Uterus (tissue), 4 donors: ENCODE data around the gene UNC79. TPM values are rescaled to one million over a fixed set of nuclear protein-coding genes. Genes with fewer than 3 reads are reported as not detected.
"Not testable (repeated sequence)": the region's sequence is repeated elsewhere in the genome, so short reads cannot be mapped to it uniquely, and the experiment has no call there.

Experiments used
- DNase-seq, 2 donors: peaks; one replicate each; pipeline ENCODE4 v3.0.0-alpha.2; 2019 to 2020
- H3K27ac ChIP-seq, 2 donors: fragments of 200-600 bp; sonication (generic); 1 replicate in 1 of 2; 2 replicates in 1 of 2; pipeline ENCODE4 v1.5.1; 2016 to 2018
- H3K27me3 ChIP-seq, 2 donors: fragments of 200-600 bp; sonication (generic); one replicate each; pipeline ENCODE4 v1.5.1; 2018 to 2019; ENCODE audit warnings: control low read depth in 1 of 2
- H3K36me3 ChIP-seq, 2 donors: fragments of 200-600 bp; sonication (generic); one replicate each; pipeline ENCODE4 v1.5.1; 2019; ENCODE audit warnings: control low read depth in 1 of 2
- H3K4me1 ChIP-seq, 2 donors: fragments of 200-600 bp; sonication (generic); one replicate each; pipeline ENCODE4 v1.5.1; 2018 to 2019; ENCODE audit warnings: control low read depth in 1 of 2
- H3K4me3 ChIP-seq, 2 donors: fragments of 200-600 bp; sonication (generic); 1 replicate in 1 of 2; 2 replicates in 1 of 2; pipeline ENCODE4 v1.5.1; 2018 to 2019; ENCODE audit warnings: mild to moderate bottlenecking in 1 of 2
- H3K9me3 ChIP-seq, 2 donors: fragments of 200-600 bp; sonication (generic); one replicate each; pipeline ENCODE4 v1.5.1; 2019; ENCODE audit warnings: control low read depth in 1 of 2
- POLR2A ChIP-seq, 2 donors: fragments of 450-650 bp; IDR thresholded peaks; one replicate each; pipeline ENCODE4 v1.6.1; 2016; ENCODE audit warnings: antibody characterized with exemption in 2 of 2, mild to moderate bottlenecking in 1 of 2, moderate library complexity in 1 of 2
- intact Hi-C: fragments of 100-400 bp; cut with DNase I; formaldehyde crosslinking; loops from one replicate; pipeline ENCODE4 v1.15.1; 2023; ENCODE audit warnings: low total_unique reads
- total RNA-seq, 4 donors: library from RNA; depleted of rRNA in 3 of 4; stranded (reverse); fragments of >200 nt in 3 of 4; gene quantifications; one replicate each; pipeline versions ENCODE4 v1.1.0 to v1.2.4, GENCODE V29; 2014 to 2023
- TF ChIP-seq, protein P1 (sequence below), 4 experiments: fragments of 200-600 bp in 2 of 4; fragments of 450-650 bp in 2 of 4; sonication (generic) in 2 of 4; IDR thresholded peaks; one replicate each; pipeline ENCODE4 v1.5.1; 2016 to 2019; ENCODE audit warnings: antibody characterized with exemption in 4 of 4, mild to moderate bottlenecking in 2 of 4, moderate library complexity in 1 of 4
- donor health status: DM: yes; HTN: yes; CAD: no.

Gene UNC79
- total RNA-seq, 4 donors from 2014 or later: 0.24 to 0.35 TPM; not detected in 2

DNA sequence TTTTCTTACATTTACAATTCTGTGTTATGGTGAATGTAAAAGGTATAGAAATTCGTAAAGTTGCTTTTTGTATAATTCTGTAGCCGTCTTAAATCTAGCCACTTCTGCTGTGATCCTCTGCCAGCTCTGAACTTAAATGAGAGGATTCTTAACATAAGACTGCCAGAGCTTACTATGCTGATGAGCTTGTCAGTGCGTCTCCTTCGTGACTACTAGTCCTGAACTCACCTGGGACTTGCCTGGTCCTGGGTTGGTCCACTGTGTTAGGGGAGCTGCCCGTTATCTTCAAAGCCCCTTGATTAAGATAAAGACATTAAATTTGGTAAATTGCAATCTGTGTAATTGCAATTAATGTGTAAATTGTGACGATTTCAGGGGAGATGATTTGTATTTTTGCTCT lies 44.7 kb downstream of the UNC79 start:
- no peak for TF ChIP-seq POLR2A (IDR thresholded peaks at IDR 0.05)
- TF ChIP-seq, protein P1, sequence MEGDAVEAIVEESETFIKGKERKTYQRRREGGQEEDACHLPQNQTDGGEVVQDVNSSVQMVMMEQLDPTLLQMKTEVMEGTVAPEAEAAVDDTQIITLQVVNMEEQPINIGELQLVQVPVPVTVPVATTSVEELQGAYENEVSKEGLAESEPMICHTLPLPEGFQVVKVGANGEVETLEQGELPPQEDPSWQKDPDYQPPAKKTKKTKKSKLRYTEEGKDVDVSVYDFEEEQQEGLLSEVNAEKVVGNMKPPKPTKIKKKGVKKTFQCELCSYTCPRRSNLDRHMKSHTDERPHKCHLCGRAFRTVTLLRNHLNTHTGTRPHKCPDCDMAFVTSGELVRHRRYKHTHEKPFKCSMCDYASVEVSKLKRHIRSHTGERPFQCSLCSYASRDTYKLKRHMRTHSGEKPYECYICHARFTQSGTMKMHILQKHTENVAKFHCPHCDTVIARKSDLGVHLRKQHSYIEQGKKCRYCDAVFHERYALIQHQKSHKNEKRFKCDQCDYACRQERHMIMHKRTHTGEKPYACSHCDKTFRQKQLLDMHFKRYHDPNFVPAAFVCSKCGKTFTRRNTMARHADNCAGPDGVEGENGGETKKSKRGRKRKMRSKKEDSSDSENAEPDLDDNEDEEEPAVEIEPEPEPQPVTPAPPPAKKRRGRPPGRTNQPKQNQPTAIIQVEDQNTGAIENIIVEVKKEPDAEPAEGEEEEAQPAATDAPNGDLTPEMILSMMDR (IDR thresholded peaks at IDR 0.05): no peak
- intact Hi-C loops: no loop called here

DNA sequence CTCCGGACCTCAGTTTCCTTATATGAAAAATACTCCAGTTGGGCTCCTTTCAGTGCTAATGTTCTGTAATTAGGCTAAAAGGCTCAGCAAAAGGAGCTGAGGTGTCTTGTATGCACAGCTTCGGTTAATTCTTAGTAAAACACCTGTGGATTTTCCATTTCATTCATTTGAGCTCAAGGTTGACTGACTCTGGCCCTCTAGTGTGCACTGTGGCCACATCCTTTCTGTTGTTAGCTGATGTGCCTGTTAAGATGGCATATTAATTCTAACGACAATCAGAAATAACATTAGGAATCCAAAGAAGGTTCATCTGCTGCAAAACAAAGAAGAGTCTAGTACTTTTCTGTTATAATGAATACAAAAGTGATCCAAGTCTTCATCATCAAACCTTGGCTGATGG lies 45.6 kb downstream of the UNC79 start:
- H3K4me3 ChIP-seq: no peak overlapping the region
- no peaks in the 10 kb centered on the region for H3K27me3 ChIP-seq
- H3K36me3 ChIP-seq: no peaks in the 10 kb centered on the region
- no peaks in the 10 kb centered on the region for H3K9me3 ChIP-seq
- TF ChIP-seq POLR2A (IDR thresholded peaks at IDR 0.05): no peak
- TF ChIP-seq, protein P1 (IDR thresholded peaks at IDR 0.05): no peak
- DNase-seq: no peak
- intact Hi-C loops: no loop called here
- no peaks in the 10 kb centered on the region for H3K4me1 ChIP-seq
- no peak overlapping the region for H3K27ac ChIP-seq

More for the DNA sequence above, 44.7 kb downstream of the UNC79 start:
- Histone ChIP-seq H3K36me3 (no peaks in the 10 kb centered on the region), H3K4me1 (no peaks in the 10 kb centered on the region), H3K4me3 (no peak overlapping the region), H3K9me3 (no peaks in the 10 kb centered on the region), H3K27ac (no peak overlapping the region), H3K27me3 (no peaks in the 10 kb centered on the region)
- no peak for DNase-seq

DNA sequence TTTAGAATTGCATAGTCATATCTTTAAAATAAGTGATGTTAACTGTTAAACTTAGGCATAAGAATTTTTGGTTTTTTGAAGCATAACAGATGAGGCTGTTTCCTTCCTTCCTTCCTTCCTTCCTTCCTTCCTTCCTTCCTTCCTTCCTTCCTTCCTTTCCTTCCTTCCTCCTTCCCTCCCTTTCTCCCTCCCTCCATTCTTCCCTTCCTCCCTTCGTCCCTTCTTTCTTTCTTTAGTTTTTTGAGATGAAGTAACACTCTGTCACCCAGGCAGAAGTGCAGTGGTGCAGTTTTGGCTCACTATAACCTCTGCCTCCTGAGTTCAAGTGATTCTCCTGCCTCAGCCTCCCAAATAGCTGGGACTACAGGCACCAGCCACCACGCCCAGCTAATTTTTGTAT lies 48.3 kb downstream of the UNC79 start:
- H3K4me1 ChIP-seq, intact Hi-C loops, DNase-seq: not testable (repeated sequence)

DNA sequence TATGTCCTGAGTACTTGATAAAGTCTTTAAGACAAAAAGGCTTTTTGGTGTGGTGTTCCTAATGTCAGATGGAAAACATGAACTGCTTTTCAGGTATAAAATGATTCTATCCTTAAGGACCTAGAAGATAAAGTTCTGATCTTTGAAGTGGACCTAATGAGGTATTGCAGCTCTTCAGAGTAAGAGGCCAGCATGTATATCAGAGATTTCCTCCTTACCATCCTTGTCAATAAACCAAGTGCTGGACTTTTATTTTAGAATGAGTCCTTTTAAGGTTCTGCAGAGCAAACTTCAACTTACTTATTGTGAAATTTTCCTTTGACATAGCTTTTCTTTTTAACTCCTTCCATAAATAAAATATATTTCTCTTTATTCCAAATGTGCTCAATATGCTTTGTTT lies 50.1 kb downstream of the UNC79 start:
- intact Hi-C loops: no loop called here
- H3K36me3 ChIP-seq: no peaks in the 10 kb centered on the region
- H3K4me3 ChIP-seq: no peak overlapping the region
- no peak overlapping the region for H3K27ac ChIP-seq
- no peak for TF ChIP-seq POLR2A (IDR thresholded peaks at IDR 0.05)
- TF ChIP-seq, protein P1 (IDR thresholded peaks at IDR 0.05): no peak
- no peaks in the 10 kb centered on the region for H3K27me3 ChIP-seq
- H3K9me3 ChIP-seq: no peaks in the 10 kb centered on the region
- DNase-seq: no peak
- no peaks in the 10 kb centered on the region for H3K4me1 ChIP-seq

More for the DNA sequence above, 48.3 kb downstream of the UNC79 start:
- not testable (repeated sequence) for H3K9me3 ChIP-seq, H3K36me3 ChIP-seq, H3K27ac ChIP-seq, H3K27me3 ChIP-seq, H3K4me3 ChIP-seq

GRCh38 chr14:93481758-93482157 lies 51.0 kb downstream of the UNC79 start:
- Histone ChIP-seq H3K4me1 (no peaks in the 10 kb centered on the region), H3K9me3 (no peaks in the 10 kb centered on the region), H3K27me3 (no peaks in the 10 kb centered on the region), H3K4me3 (no peak overlapping the region), H3K27ac (no peak overlapping the region), H3K36me3 (no peaks in the 10 kb centered on the region)
- intact Hi-C loops: no loop called here
- no peak for DNase-seq
- TF ChIP-seq POLR2A (IDR thresholded peaks at IDR 0.05): no peak
- TF ChIP-seq, protein P1 (IDR thresholded peaks at IDR 0.05): no peak

GRCh38 chr14:93490001-93490400 lies 59.3 kb downstream of the UNC79 start:
- no peak overlapping the region for H3K4me3 ChIP-seq
- DNase-seq: no peak
- no peaks in the 10 kb centered on the region for H3K36me3 ChIP-seq
- intact Hi-C loops: no loop called here
- no peaks in the 10 kb centered on the region for H3K9me3 ChIP-seq
- H3K4me1 ChIP-seq: no peaks in the 10 kb centered on the region
- no peaks in the 10 kb centered on the region for H3K27me3 ChIP-seq
- no peak overlapping the region for H3K27ac ChIP-seq
- TF ChIP-seq, protein P1 (IDR thresholded peaks at IDR 0.05): no peak
- no peak for TF ChIP-seq POLR2A (IDR thresholded peaks at IDR 0.05)
